GM19023 (cell line): Measurements from ENCODE around the gene EFNA5.

ENCODE experiments used
- ATAC-seq: cut with Tn5 transposase; IDR thresholded peaks from one replicate; pipeline ENCODE4 v1.9.1; 2021; ENCODE audit warnings: mild to moderate bottlenecking, moderate library complexity; ENCODE audit not compliant: unreplicated experiment

EFNA5 gene

DNA sequence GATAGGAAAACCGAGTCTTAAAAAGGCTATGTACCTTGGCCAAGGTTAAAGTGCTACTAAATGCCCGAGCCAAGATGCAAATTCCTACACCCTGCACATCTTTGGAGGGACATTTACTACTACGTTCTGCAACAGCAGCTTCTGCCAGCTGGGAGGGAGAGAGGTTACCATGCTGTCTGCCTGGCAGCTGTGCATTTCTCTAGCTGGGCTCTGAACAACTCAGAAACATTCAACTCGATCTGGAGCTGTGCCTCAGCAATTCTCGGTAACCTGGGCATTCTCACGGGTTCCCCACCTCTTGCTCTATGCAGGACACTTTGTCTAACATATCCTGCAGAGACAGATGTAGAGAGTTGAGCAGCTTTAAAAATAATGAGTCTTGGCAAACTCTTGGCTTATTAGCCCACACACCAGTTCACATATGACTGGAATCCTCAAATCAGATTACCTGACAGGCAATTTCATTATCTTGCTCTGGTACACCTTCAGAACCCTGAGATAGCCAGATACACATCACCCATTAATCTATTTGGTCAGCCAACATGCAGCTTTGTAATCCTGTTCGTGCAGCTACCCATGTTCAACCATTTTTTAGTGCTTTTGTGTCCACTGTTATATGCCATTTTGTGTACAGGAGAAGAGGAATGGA, 115.8 kb downstream of the EFNA5 start:
- no peak for ATAC-seq

DNA sequence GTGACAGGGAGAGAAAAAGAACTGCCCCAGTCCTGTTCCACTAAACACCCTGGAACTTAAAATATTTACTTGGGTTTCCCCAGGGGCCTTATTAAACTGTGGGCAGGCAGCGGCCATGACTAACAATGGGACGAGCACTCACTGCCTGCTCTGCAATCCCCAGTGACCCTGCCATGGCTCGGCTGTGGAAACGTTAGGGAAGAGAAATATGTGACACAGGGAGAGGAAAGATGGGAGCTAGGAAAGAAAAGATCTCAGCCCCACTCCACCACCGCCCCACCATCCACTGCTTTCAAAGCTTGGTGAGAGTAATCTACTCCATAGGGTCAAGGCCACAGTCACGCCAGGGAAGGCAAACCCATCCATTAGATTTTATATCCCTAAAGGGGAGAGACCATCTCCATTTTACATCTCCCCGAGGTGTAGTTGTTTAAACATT, 117.6 kb downstream of the EFNA5 start:
- no peak for ATAC-seq

- no peak for ATAC-seq
Observed at GRCh38 chr5:107551088-107551487, 119.6 kb downstream of the EFNA5 start.

DNA sequence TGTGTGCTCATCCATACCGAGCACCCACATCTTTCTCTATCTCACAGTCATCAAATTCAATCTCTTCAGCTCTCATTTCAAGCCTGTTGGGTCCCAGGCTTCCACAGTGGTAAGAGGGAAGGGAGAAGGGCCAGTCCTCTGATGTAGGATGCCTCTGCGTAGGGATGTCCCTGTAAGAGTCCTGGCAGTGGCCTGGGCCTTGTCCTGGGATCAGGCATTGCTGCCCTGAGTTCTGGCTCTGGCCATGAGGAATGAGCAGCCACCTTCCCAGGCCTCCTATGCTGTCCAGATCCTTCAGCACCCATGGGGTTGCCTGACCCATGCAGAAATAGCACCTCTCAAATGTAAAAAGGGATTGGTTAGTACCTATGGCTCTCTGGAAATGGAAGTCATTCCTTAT, 121.2 kb downstream of the EFNA5 start:
- no peak for ATAC-seq

GRCh38 chr5:107548477-107548876, 122.3 kb downstream of the EFNA5 start:
- no peak for ATAC-seq

- no peak for ATAC-seq
Observed at GRCh38 chr5:107546719-107547118, 124.0 kb downstream of the EFNA5 start.

GRCh38 chr5:107545486-107545885, 125.3 kb downstream of the EFNA5 start:
- ATAC-seq, result no peak

GRCh38 chr5:107544967-107545366, 125.8 kb downstream of the EFNA5 start:
- no peak for ATAC-seq

DNA sequence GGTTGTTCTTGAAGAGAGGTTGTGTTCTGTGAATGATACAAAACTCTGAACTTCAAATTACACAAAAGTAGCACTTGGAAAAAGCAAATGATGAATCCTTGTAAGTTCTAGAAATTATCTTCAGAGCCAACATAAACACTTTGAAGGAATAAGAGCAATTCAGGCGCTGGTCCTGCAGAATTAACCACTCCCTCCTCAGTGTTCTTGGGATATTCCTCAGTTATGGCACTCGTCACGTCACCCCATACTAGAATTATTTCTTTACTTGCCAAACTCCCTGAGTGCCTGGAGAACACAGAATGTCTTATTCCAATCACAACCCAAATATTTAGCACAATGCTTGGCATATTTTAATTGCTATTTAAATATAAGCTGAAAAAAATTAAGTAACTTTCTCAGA, 126.3 kb downstream of the EFNA5 start:
- no peak for ATAC-seq

GRCh38 chr5:107543868-107544267, 126.9 kb downstream of the EFNA5 start:
- no peak for ATAC-seq

GRCh38 chr5:107542831-107543231, 127.9 kb downstream of the EFNA5 start:
- ATAC-seq, result no peak

DNA sequence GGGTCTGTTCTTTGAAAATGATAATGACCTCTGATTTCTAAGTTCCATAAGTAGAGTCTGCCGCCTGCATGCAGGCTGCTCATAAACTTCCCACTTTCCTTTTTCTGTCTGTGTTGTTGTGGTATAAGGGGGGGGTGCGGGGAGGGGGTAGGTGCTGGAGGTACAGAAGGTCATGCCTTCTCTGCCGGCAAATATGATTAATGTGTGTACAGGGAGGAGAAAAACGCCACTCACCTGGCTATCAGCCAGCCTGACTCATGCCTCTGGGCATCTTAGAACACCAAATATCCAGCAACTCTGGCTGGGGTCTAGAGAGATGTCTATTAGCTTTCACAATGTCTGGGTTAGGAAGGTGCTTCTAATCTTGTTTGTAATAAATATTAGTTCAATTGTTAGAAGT, 128.3 kb downstream of the EFNA5 start:
- no peak for ATAC-seq

GRCh38 chr5:107541400-107541799, 129.3 kb downstream of the EFNA5 start:
- no peak for ATAC-seq

DNA sequence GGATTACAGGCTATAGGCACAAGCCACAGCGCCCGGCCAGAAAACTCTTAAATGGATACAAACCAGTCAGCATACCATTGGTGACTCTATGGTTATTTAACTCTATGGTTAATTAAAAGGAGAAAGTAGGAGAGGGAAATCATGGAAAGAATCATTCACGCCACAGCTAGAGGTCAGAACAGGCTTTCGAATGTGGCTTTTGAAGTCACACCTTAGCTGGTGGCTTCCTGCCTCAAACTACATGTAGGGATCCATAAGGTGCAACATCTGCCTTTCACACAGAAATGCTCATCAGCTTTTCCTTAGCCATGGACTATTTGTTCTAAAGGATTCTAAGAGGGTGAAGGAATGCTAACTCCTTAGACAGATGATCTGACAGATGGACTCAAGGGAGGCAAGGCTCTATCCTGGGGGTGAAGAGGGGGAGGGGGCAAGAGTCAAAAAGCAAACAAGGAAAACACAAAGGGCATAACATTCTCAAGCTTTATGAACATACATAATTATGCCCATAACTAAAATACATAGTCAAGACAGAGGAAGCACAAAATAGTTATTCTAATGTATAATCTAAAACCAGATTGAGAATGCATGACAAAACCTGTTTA, 130.9 kb downstream of the EFNA5 start:
- ATAC-seq, result no peak

DNA sequence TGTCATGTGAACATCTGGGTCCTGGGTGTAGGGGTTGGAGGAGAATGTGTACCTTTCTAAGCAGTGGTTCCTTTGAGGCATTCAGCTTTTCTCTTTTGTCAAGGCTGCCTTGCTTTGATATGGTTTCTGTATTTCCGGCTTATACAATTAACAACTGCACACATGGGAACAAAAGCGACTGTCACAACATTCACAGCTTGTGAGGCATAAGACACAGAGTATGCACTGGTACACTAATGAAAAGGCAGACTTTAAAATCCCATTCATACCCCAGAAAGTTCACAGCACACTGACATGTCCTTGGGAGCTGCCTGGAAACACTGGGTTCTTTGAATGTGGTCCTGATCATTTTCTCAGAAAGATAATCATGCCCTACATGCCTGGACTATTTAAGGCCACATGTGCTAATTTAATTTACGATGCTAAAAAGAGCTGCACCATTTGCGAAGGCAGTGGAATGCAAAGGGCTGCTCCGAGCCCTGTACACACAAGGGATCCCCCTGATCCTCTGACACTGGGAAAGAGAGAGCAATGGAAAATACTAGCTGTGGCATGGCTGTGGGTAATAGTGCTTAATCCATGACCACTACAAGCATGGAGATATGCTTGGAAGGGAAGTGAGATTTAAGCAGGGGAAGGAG, 131.8 kb downstream of the EFNA5 start:
- no peak for ATAC-seq

- no peak for ATAC-seq
Observed at GRCh38 chr5:107538331-107538730, 132.4 kb downstream of the EFNA5 start.

GRCh38 chr5:107535849-107536248, 134.9 kb downstream of the EFNA5 start:
- no peak for ATAC-seq

DNA sequence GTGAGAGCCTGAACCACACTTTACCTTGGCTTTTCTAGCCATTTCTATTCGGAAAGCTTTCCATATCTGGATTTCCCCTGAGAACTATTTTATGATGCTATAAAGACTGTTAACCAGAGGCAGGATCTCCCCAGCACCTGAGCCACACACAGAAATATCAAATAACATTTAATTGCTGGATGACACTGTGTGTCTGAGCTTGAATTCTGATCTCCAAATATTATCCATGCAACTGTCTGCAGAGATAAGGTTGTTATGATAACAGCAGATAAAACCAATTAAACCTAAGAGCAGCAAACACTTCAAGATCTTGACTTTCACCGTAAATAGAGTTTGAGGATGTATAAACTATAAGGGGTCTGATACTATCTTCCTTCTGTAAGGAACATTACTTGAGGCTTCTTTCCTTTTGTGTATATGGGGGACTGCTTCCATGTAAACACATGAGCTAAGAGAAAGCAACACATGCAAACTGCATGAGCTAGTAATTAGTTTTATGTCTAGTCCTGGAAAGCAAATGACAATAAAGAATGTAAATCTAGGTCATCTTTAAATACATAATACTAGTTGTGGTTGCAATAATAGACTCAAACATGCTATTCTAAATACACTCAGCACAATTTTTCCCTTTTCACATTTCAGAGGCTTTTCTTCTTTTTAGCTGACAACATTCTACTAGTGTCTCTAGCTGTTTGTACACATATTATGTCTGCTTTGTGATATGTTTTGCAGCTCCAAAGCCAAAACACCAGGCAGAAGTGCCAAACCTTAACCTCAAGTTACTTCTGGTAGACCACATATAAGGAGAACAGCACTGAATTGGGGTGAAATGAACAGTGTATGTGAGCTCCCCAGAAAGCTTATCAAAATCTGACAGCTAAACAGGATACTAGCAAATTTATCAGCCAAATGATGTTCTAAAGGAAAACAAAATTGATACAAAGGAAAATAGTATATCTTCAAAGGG, 136.5 kb downstream of the EFNA5 start:
- ATAC-seq, result no peak

GRCh38 chr5:107532916-107533315, 137.8 kb downstream of the EFNA5 start:
- ATAC-seq, result no peak

- ATAC-seq, result no peak
Observed at GRCh38 chr5:107532169-107532878, 138.4 kb downstream of the EFNA5 start.

GRCh38 chr5:107531308-107531707, 139.4 kb downstream of the EFNA5 start:
- no peak for ATAC-seq
